Heart left ventricle (tissue), 16 donors: ENCODE results near the gene ARL15. TPM values are rescaled to one million over a fixed set of nuclear protein-coding genes. Genes with fewer than 3 reads are reported as not detected.

Experiments used
- ATAC-seq, 4 donors: fragments of 200-7000 bp; cut with Tn5 transposase; one replicate each; pipeline ENCODE4 v1.9.1; 2020 to 2022; ENCODE audit warnings: moderate library complexity in 4 of 4, mild to moderate bottlenecking in 3 of 4, moderate number of reproducible peaks in 1 of 4
- DNase-seq, 5 donors: peaks; one replicate each; pipeline ENCODE4 v3.0.0-alpha.2; 2020
- H3K27ac ChIP-seq, 12 donors: fragments of 200-600 bp; sonication (generic) in 4 of 12; one replicate each; pipeline versions ENCODE4 v1.5.0 to v1.8.0; 2016 to 2022; ENCODE audit warnings: mild to moderate bottlenecking in 2 of 12
- H3K27me3 ChIP-seq, 9 donors: fragments of 200-600 bp; sonication (generic) in 2 of 9; one replicate each; pipeline versions ENCODE4 v1.5.1 to v1.8.0; 2016 to 2022; ENCODE audit warnings: mild to moderate bottlenecking in 3 of 9
- H3K36me3 ChIP-seq, 9 donors: fragments of 200-600 bp; sonication (generic) in 2 of 9; one replicate each; pipeline versions ENCODE4 v1.5.0 to v1.8.0; 2018 to 2022; ENCODE audit warnings: mild to moderate bottlenecking in 2 of 9
- H3K4me1 ChIP-seq, 12 donors: fragments of 200-600 bp; sonication (generic) in 4 of 12; one replicate each; pipeline versions ENCODE4 v1.5.0 to v1.8.0; 2016 to 2022; ENCODE audit warnings: mild to moderate bottlenecking in 3 of 12
- H3K4me3 ChIP-seq, 12 donors: fragments of 200-600 bp; sonication (generic) in 4 of 12; one replicate each; pipeline versions ENCODE4 v1.5.0 to v1.8.0; 2017 to 2022; ENCODE audit warnings: mild to moderate bottlenecking in 9 of 12, moderate library complexity in 4 of 12
- H3K9me3 ChIP-seq, 12 donors: fragments of 200-600 bp; sonication (generic) in 4 of 12; one replicate each; pipeline versions ENCODE4 v1.5.0 to v1.8.0; 2016 to 2022; ENCODE audit warnings: mild to moderate bottlenecking in 1 of 12
- CTCF ChIP-seq, 12 donors: fragments of 200-600 bp; sonication (generic) in 4 of 12; IDR thresholded peaks; one replicate each; pipeline versions ENCODE4 v1.5.0 to v1.8.0; 2018 to 2022; ENCODE audit warnings: antibody characterized with exemption in 12 of 12, mild to moderate bottlenecking in 5 of 12
- POLR2A ChIP-seq, 2 donors: fragments of 450-650 bp; IDR thresholded peaks; one replicate each; pipeline ENCODE4 v1.6.1; 2017; ENCODE audit warnings: antibody characterized with exemption in 2 of 2, mild to moderate bottlenecking in 2 of 2, moderate library complexity in 2 of 2
- WGBS, 4 donors: extraction: QIAGEN DNeasy Blood & Tissue Kit in 2 of 4; methylation state at CpG; one replicate each; pipeline versions ENCODE4 v1.1.5 to v1.1.7; 2013 to 2018; 5-methylcytosine and 5-hydroxymethylcytosine counted together
- intact Hi-C, 10 donors: fragments of 100-400 bp; cut with DNase I; formaldehyde crosslinking; loops; one replicate each; pipeline versions ENCODE4 v1.11.1 to v1.14.2; 2022
- polyA plus RNA-seq, 2 donors: library from polyadenylated mRNA; stranded (reverse); fragments of 200-250 nt; gene quantifications; one replicate each; pipeline ENCODE4 v1.2.3, GENCODE V29; 2013
- total RNA-seq, 9 donors: library from RNA; depleted of rRNA in 2 of 9; stranded (reverse); fragments of >200 nt in 2 of 9; fragmentation: NEBNext Ultra II Directional in 3 of 9; extraction: Animal tissue kit (Norgen Biotek cat#: 25700) in 3 of 9; gene quantifications; one replicate each; pipeline versions ENCODE4 v1.1.0 to v1.2.4, GENCODE V29; 2016 to 2023
- donor health status: ischemic (EF 13 %, LVEDD 7.1; RV severe dilation, severe dysfunction).
- donor health status: healthy with polysubstance abuse.
- donor health status: DM: no; HTN: yes; CAD: no.
- donor health status: DM: no; HTN: no; CAD: no.
- donor health status: ischemic (EF 25% LVEDD 6.9; RV normal size, moderate dysfunction).
- donor health status: ischemic (EF 25% LVEDD 5.7; RV mildly dilated, moderate dysfunction).
- donor health status: healthy.
- donor health status: DM: yes; HTN: yes; CAD: no.
- donor health status: ischemic (EF 35%, LVEDD 5.7; RV mildly dilated, moderate dysfunction).
- donor health status: nonischemic (EF 11% LVEDD 7.7; RV severe dilation, severe dysfunction).
- donor health status: DM: yes; HTN: yes; CAD: no.
- donor health status: PGD.
- donor health status: ischemic (EF 29% LVEDD 5.4; RV normal size, mild dysfunction).
- donor health status: nonischemic (EF 23%, LVEDD 6.1; RV moderate dilation, normal function).

Gene ARL15
- total and polyA plus RNA-seq, 11 donors: 7.1 to 35.0 (median 23.2) TPM

GRCh38 chr5:54103871-54104270 lies 206.5 kb downstream of the ARL15 start:
- no peak for ATAC-seq
- no peaks in the 10 kb centered on the region for H3K36me3 ChIP-seq
- no peak for DNase-seq
- no peaks in the 10 kb centered on the region for H3K27me3 ChIP-seq
- TF ChIP-seq CTCF (IDR thresholded peaks at IDR 0.05): no peak
- TF ChIP-seq POLR2A (IDR thresholded peaks at IDR 0.05): no peak
- intact Hi-C loops: no loop called here
- H3K27ac ChIP-seq: no peak overlapping the region
- H3K4me1 ChIP-seq: no peaks in the 10 kb centered on the region
- WGBS, 4 donors: 63 to 80% (median 77%) methylated on average over 1 of the region's 1 CpG
- H3K4me3 ChIP-seq: no peak overlapping the region
- no peaks in the 10 kb centered on the region for H3K9me3 ChIP-seq

- 94 to 96% (median 95%) methylated on average over 9 of the region's 9 CpGs for WGBS, 4 donors
Measured at GRCh38 chr5:54098267-54098666, 212.1 kb downstream of the ARL15 start.

GRCh38 chr5:54095969-54096368 lies 214.4 kb downstream of the ARL15 start:
- Histone ChIP-seq H3K27me3 (no peaks in the 10 kb centered on the region), H3K36me3 (no peaks in the 10 kb centered on the region), H3K9me3 (no peaks in the 10 kb centered on the region), H3K4me1 (peaks cover 0 to 15% (median 0%) of the 10 kb centered on the region in 12 donors), H3K4me3 (no peak overlapping the region), H3K27ac (no peak overlapping the region)
- TF ChIP-seq CTCF (IDR thresholded peaks at IDR 0.05) (no peak), POLR2A (IDR thresholded peaks at IDR 0.05) (no peak)
- no peak for DNase-seq
- ATAC-seq: no peak
- intact Hi-C loops: loop anchor here in 1 of 10 donors (10.0 kb wide), 1 partner anchor 119 kb away; no protein-coding TSS in a partner anchor

More at GRCh38 chr5:54098267-54098666, 212.1 kb downstream of the ARL15 start:
- peaks cover 0 to 2% (median 0%) of the 10 kb centered on the region in 12 donors for H3K4me1 ChIP-seq
- no peak overlapping the region for H3K4me3 ChIP-seq
- TF ChIP-seq POLR2A (IDR thresholded peaks at IDR 0.05) (no peak), CTCF (IDR thresholded peaks at IDR 0.05) (no peak)
- no peaks in the 10 kb centered on the region for H3K9me3 ChIP-seq
- intact Hi-C loops: loop anchor here in 1 of 10 donors (10.0 kb wide), 1 partner anchor 117 kb away; no protein-coding TSS in a partner anchor
- H3K27ac ChIP-seq: no peak overlapping the region
- H3K27me3 ChIP-seq: no peaks in the 10 kb centered on the region
- no peak for ATAC-seq
- H3K36me3 ChIP-seq: no peaks in the 10 kb centered on the region
- DNase-seq: no peak

GRCh38 chr5:54094706-54095105 lies 215.7 kb downstream of the ARL15 start:
- WGBS, 4 donors: 94 to 98% (median 95%) methylated on average over 2 of the region's 2 CpGs
- H3K36me3 ChIP-seq: no peaks in the 10 kb centered on the region
- no peak for ATAC-seq

More at GRCh38 chr5:54094706-54095105, 215.7 kb downstream of the ARL15 start:
- intact Hi-C loops: loop anchor here in 1 of 10 donors (10.0 kb wide), 1 partner anchor 120 kb away; no protein-coding TSS in a partner anchor
- H3K27me3 ChIP-seq: no peaks in the 10 kb centered on the region
- H3K27ac ChIP-seq: no peak overlapping the region
- DNase-seq: no peak
- no peaks in the 10 kb centered on the region for H3K9me3 ChIP-seq
- no peak for TF ChIP-seq POLR2A (IDR thresholded peaks at IDR 0.05)
- no peak for TF ChIP-seq CTCF (IDR thresholded peaks at IDR 0.05)
- no peak overlapping the region for H3K4me3 ChIP-seq
- peaks cover 0 to 16% (median 0%) of the 10 kb centered on the region in 12 donors for H3K4me1 ChIP-seq
